Measurements from ENCODE around the gene MROH2B. TPM values are rescaled to one million over a fixed set of nuclear protein-coding genes. Genes with fewer than 3 reads are reported as not detected.

MROH2B gene
- polyA plus RNA-seq, 1 donor, result 0.05 TPM

GRCh38 chr5:40972434-40972833 is 98.7 kb downstream of the MROH2B start:
- no peak for DNase-seq

- no peak for DNase-seq
Observed at GRCh38 chr5:40962207-40962955, 108.8 kb downstream of the MROH2B start.

DNA sequence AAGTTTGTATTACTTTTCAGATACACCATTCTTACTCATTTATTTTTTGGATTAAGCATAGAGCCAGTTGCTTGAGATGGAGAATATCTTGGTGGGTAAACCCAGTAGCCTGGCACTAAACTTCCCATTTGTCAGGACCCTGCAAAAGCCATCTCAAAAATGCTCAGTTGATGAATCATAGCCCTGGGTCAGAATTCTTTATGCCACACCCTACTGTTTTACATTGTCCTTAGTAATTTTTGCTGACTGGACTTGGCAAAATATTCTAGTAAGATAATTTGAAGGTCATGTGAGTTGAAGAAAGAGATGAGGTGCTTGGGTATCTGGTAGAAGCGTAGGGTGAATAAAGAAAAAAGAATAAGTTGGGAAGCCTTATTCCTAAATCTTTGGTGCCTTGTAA is 111.1 kb downstream of the MROH2B start:
- DNase-seq, result no peak

DNA sequence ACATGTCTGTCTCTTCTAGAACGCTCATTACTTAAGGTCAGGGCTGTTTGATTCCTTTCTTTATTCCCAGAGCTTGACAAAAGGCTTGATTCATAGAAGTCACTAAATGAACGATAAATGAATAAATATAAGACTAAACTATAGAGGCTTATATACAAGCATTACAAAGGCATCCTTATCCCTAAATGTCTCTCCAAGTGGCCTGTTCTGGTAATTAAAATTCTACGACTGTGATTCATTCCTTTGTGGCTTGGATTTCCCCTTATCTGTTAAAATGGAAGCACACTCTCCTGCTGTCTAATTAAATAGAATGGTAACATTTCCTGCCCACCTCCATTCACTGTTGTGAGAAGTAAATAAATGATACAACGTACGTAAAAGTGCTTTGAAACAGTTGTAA is 112.3 kb downstream of the MROH2B start:
- DNase-seq, result no peak

GRCh38 chr5:40957048-40957447 is 114.1 kb downstream of the MROH2B start:
- DNase-seq, result no peak

DNA sequence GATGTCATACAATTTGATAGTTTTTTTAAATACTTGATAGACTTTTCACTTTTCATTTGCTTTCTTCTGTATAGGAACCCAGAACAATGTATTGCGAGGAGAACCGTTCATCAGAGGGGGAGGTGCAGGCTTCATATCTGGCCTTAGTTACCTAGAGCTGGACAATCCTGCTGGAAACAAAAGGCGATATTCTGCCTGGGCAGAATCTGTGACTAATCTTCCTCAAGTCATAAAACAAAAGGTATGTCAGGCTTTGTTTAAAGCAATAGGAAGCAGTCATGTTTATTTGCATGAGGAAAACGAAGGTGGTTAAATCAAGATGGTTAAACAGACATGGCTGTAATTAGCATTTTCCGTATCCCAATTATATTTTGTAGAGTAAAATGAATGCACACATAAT is 115.8 kb downstream of the MROH2B start:
- DNase-seq, result no peak

Other genes with a start within 250 kb of the MROH2B start
- gene RPL37, start 236.1 kb downstream of the MROH2B start, polyA plus RNA-seq (ENCODE audit: insufficient read length), result 1,634 TPM
- gene CARD6, start 230.0 kb downstream of the MROH2B start, polyA plus RNA-seq (ENCODE audit: insufficient read length), result 3.1 TPM
- 148 TPM for gene C7, start 161.8 kb downstream of the MROH2B start, polyA plus RNA-seq (ENCODE audit: insufficient read length)
- gene C6, start 142.2 kb upstream of the MROH2B start, polyA plus RNA-seq (ENCODE audit: insufficient read length), result 3.6 TPM